Fibroblast of the conjunctiva (primary cell): ENCODE results near the gene ZNF74.
A peak's percentile ranks its signal among the peaks of the same experiment; 100 is the strongest.
"Not testable (repeated sequence)": the region's sequence is repeated elsewhere in the genome, so short reads cannot be mapped to it uniquely, and the experiment has no call there.

Source experiments
- DNase-seq: peaks from one replicate; pipeline ENCODE4 v3.0.0-alpha.2; 2010; ENCODE audit warnings: low read depth

ZNF74 gene

DNA sequence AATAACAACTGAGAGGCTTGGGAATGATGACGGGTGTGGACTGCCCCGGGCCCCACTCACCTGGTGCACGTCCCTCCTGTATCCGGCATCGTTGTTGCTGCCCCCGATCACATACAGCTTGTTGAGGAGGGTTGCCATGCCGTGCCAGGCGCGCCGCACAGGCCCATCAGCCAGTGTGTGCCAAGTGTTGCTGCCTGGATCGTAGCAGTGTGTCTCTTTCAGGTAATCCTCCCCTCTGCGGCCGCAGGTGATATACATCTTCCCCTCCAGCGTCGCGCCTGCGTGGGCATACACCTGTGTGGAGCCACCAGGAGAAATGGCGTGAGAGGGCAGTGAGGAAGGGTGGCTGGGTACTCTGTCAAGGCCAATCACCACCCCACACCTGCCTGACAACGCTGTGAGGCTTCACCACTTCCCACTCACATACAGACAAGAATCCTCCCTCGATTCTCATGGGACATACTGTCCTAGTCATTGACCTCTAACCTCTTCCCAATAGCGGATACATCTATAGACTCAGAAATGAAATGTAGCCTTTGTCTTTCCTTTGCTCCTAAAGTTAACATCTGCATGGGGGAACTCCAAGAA, 52.5 kb downstream of the ZNF74 start:
- DNase-seq: no peak

DNA sequence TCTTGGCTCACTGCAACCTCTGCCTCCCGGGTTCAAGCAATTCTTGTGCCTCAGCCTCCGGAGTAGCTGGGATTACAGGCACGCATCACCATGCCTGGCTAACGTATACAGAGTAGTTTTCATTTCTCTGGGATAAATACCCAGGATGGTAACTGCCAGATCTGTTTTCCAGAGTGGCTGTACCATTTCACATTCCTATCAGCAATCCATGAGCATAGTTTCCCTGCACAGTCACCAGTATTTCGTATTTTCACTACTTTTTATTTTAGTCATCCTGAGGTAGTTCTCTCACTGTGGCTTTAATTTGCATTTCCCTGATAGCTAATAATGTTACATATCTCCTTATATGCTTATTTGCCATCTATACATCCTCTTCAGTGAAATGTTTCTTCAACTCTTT, 54.7 kb downstream of the ZNF74 start:
- DNase-seq: no peak

GRCh38 chr22:20449819-20450550, 56.0 kb downstream of the ZNF74 start:
- no peak for DNase-seq

DNA sequence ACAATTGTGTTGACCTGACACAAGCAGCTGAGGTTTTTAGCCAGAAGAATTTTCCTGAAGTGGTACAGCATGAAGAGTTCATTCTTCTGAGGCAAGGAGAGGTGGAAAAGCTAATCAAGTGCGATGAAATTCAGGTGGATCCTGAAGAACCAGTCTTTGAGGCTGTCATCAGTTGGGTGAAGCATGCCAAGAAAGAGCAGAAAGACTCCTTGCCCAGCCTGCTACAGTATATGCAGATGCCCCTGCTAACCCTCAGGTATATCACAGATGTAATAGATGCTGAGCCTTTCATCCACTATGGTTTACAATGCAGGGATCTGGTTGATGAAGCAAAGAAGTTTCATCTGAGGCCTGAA, 56.6 kb downstream of the ZNF74 start:
- DNase-seq: no peak

DNA sequence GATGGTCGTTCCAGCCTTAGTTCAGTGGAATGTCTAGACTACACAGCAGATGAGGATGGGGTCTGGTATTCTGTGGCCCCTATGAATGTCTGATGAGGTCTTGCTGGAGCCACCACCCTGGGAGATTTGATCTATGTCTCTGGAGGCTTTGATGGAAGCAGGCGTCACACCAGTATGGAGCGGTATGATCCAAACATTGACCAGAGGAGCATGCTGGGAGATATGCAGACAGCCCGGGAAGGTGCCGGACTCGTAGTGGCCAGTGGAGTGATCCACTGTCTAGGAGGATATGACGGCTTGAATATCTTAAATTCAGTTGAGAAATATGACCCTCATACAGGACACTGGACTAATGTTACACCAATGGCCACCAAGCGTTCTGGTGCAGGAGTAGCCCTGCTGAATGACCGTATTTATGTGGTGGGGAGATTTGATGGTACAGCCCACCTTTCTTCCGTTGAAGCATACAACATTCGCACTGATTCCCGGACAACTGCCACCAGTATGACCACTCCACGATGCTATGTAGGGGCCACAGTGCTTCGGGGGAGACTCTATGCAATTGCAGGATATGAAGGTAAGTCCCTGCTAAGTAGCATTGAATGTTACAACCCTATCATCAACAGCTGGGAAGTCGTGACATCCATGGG, 57.3 kb downstream of the ZNF74 start:
- not testable (repeated sequence) for DNase-seq

- no peak for DNase-seq
Observed at GRCh38 chr22:20451920-20452319, 58.0 kb downstream of the ZNF74 start.

DNA sequence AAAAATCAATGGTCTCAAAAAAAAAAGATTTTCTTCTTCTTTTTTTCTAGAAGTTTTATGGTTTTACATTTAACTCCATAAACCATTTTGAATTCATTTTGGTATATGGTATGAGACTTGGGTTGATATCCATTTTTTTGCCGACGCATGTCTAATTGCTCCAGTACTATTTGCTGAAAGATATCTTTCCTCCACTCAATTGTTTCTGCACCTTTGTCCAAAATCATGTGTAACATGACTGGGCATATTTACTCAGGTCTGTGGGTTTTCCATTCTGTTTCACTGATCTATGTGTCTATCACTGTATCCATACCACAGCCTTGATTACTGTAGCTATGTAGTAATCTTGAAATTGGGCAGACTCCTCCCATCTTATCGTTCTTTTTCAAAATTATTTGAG, 59.3 kb downstream of the ZNF74 start:
- DNase-seq: no peak

- no peak for DNase-seq
Observed at GRCh38 chr22:20455709-20456063, 61.7 kb downstream of the ZNF74 start.

DNA sequence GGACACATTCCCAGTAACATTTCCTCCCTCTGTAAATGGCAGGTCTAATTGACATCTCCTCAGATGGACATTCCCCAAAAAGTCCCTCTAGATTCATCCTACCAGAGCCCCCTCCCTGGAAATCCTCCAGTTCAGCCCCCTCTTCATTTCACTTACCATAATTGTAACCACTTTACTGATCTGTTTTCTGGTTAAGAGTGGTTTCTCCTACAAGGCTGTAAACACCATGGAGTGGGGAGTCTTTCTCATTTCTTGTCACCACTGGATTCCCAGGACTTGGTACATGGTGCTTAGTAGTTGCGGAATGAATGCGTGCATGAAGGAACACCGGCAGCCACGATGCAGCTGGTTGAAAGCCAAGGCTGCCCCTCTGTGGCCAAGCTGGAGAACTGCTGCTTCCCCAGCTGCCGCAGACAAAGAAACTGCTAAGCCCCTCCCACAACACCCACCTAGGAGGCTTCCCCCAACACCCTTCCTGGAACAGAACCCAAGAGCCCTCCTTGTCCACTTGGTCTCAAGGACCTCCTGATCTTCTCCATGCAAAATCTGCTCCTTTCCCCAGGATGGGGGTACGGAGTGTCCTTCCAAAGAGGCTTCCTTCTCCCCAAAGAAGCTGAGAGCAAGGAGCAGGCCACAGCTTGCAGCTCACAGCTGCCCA, 62.2 kb downstream of the ZNF74 start:
- DNase-seq: peak; percentile 82

GRCh38 chr22:20456722-20457076, 62.7 kb downstream of the ZNF74 start:
- no peak for DNase-seq

DNA sequence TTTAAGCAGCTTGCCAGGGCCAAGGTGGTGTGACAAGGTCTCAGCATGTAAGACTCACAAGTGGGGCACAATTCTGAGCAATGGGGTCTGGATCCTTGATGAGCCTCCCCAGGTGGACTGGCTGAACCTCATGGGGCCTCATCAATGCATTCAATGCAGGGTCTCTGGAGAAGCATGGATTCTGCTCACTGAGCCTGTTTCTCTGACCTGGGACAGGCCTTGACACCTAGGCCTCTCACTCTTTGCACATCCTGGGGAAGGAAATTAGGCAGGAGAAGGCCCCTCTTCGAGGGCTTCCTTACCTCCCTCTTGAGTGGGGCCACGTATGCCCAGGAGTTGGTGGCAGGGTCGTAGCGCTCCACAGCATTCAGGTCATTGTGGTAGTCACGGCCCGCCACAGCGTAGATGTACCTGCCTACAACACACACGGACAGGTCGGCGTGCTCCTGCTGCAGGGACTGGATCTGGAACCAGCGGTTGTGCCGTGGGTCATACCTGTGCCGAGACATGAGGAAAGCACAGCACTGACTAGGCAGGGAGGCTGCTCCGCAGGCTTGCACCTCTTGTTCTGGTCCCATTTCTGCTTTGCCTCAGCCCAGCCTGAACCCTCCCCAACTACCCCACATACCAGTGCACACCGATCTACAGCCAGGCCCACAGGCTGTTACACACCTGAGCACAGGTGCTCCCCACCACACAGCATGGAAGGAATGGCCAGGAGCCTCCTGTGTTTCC, 63.7 kb downstream of the ZNF74 start:
- no peak for DNase-seq
